GM21423 (cell line): ENCODE data around the gene SORCS1.

Experiments
- ATAC-seq: cut with Tn5 transposase; IDR thresholded peaks from one replicate; pipeline ENCODE4 v1.9.1; 2021; ENCODE audit warnings: mild to moderate bottlenecking, moderate library complexity; ENCODE audit not compliant: unreplicated experiment

SORCS1 gene

DNA sequence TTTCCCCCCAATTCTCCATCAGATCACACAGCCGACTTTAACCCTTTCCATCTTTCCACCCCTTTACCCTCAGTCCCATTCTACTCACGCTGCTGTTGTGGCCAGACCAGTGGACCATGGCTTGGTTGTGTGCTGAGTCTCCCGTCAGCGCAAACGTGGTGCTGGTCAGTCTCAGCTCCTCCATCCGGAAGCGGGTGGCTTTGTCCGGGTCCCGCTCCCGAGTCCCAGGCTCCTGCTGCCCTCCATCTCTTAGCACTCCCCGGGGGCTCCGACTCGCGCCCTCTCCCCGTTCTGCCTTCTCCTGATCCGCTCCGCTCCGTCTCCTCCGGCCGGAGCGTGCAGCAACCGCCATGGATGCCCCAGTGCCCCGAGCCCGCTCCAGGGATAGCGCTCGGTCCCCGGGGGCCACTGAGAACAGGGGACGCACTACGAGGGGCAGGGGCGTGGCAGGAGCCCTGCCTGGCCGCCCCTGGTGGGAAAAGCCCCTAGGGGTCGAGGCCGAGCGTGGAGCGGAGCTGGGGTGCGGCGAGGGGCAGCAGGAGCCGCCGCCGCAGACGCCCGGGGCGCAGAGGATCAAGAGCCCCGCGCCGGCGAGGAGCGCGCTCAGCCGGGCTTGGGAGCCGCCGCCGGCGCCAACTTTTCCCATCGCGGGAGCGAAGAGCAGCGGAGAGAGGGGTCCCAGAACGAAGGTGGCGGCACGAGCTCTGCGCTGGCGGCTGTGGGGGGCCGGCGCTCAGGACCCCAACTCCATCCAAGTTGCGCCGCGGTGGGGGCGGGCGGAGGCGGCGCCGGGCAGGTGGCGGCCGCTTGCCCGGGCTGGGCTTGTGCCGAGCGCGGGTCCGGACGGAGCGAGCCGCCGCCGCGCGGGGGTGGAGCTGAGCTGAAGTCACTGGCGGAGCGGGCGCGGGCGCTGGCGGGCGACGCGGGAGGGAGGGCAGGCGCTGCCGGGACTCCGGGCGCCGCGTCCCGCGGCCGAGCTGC, at the start of gene SORCS1:
Gene SORCS1 (minus strand): TSS at position 826 of the 981 bp plus-strand sequence.
- ATAC-seq: no peak

GRCh38 chr10:107214261-107214660, 49.8 kb upstream of the SORCS1 start:
- no peak for ATAC-seq

- no peak for ATAC-seq
Observed at GRCh38 chr10:107213861-107214260, 49.4 kb upstream of the SORCS1 start.

GRCh38 chr10:107206833-107207232, 42.3 kb upstream of the SORCS1 start:
- no peak for ATAC-seq

DNA sequence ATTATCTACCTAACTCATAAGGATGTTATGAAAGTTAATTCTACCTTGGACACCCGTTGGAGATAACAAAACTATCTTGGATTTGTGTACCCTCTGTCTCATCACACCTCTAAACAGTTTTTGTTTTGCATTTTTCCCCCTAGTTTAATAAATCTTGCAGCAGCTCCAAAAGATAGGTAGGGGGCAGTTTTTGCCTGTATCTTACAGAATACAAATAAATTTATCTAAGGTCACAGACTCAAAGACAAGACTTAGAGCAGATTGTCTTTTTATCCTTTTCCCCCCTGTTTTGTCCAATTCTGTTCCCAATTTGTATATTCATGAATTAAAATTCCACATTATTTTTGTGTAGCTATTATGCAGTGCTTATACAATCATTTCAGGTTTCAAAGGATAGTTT, 5.0 kb upstream of the SORCS1 start:
- no peak for ATAC-seq

- ATAC-seq: no peak
Observed at GRCh38 chr10:107168738-107169137, 4.2 kb upstream of the SORCS1 start.

DNA sequence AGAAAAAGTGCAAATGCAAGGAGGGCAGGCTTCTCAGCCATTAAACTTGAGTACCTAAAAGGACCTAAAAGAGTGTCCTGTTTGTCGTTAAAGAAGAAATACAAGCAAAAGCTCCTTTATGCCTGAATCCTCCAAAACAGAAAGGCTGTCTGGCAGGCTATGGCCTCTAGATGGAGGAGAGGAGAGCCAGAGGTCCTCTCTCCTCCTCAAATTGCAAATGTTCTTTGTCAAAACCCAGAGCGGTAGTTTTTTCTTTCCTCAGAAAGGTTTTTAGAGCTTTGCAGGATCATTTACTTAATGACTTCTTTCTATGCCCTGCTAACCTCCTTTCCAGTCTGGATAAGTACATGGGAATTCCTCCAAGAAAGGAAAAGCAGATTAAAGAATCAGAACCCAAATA, 1.9 kb upstream of the SORCS1 start:
- no peak for ATAC-seq

DNA sequence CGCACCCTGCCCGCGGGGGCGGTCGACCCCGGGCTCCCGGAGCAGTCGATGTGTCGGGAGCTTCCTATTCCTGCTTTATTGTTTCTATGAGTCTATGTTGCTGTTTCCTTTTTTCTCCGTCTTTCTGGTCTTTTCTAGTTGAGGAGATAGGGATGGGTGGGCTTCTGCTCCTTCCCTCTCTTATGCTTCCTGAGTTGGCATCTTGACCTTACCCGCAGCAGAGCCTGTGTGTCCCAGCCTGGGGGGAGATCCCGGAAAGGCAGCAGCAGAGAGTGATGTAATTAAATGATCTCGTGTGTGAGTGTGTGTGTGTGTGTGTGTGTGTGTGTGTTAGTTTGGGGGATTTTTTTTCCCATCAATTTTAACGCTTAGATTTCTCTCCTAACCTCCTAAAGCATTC, 486 bp upstream of the SORCS1 start:
- no peak for ATAC-seq

GRCh38 chr10:107163076-107163855, 1.2 kb downstream of the SORCS1 start:
- no peak for ATAC-seq

DNA sequence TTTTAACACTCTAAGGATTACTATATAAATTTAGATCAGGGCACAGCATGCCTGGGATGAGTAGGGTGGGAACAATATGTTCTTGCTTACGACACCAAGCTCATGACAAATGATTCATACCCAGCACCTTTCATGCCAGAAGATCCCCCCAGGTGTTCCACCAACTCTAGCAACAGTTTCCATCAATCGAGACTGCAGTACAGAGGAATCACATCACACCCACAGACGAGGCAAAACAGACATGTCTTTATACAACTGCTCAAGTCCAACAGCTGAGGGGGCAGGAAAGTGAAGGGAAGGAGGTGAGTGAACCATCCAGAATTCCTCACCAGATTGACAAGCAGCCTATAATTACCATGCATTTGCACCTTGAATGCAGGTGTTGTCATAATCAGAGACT, 3.6 kb downstream of the SORCS1 start:
- no peak for ATAC-seq

DNA sequence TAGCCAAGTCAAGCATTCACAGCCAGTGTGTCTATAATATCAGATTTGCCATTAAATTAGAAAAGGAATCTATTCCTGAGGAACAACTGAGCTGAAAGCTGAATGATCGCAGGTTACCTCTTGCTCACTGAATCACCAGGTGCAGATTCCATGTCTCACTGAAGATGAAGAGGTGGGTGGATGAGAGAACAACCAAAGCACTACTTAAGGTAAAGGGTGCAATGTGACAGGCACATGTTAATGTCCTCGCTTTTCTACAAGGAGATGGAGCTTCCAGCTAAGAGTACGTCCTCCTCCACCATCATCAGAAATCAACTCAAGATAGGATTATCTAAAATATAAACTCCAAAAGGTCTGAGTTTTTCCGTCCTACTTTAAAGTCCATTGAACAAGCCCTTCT, 4.6 kb downstream of the SORCS1 start:
- no peak for ATAC-seq

- ATAC-seq: no peak
Observed at GRCh38 chr10:107157071-107157470, 7.4 kb downstream of the SORCS1 start.

- no peak for ATAC-seq
Observed at GRCh38 chr10:107152087-107152486, 12.4 kb downstream of the SORCS1 start.

GRCh38 chr10:107148906-107149305, 15.6 kb downstream of the SORCS1 start:
- no peak for ATAC-seq

DNA sequence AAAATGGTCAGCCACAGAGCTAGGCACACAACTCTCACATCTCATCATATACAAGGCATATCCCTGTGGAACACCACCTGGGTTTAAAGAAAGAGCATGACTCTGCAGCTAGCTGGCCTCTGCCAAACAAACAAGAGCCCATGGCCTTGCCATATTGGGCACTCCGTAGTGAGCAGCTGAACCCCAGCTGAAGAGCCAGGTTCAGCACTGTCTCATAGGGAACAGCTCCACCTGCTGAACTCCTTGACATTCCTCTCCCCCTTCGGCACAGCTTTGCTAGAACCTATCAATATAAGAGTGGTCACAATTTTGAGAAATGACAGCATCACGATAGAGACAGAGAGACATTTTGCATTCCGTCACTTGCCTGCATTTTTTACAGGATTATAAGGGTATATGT, 20.0 kb downstream of the SORCS1 start:
- ATAC-seq: no peak

DNA sequence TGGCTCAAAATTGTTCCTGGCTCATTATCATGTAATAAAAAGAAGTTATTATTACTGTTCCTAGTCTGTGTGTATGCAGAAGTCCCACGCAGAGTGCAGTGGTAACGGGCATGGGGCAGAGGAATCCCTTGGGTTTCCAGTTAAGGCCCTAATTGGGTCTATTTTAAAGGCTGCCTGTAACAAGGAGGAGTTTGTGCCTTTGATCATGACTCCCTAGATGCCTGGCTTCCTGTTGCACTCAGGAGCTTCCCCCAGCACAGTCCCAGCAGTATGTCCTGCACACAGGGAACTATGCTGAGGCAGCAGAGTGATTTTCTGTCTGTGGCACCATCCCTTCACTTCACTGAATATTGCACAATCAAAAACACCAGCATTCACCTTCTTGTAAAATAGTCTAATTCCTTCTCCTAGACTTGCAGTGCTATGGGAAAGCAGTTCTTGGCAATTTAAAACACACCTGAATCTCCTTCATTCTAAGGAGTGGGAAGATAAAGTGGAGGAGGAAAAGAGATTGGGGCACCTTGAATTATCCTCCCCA, 22.9 kb downstream of the SORCS1 start:
- no peak for ATAC-seq

DNA sequence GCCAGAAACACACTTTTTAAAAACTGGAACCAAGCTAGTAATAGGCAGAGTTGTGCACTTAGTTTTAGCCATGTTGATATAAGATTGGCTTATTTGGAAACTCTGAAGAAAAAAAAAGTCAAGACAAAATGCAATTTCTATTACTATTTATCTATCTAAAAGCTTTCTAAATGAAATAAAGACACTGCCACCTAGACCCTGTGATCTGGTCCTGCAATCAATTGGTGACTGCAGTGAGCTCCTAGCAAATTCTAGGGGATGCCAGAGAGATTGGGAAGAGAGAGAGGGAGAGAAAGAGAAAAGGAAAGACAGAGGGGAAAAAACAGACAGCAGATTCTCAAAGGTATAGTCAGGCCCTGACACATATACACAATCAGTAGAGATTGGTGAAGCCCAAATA, 25.3 kb downstream of the SORCS1 start:
- ATAC-seq: no peak

GRCh38 chr10:107133656-107134055, 30.9 kb downstream of the SORCS1 start:
- no peak for ATAC-seq

GRCh38 chr10:107129000-107129399, 35.5 kb downstream of the SORCS1 start:
- ATAC-seq: no peak

DNA sequence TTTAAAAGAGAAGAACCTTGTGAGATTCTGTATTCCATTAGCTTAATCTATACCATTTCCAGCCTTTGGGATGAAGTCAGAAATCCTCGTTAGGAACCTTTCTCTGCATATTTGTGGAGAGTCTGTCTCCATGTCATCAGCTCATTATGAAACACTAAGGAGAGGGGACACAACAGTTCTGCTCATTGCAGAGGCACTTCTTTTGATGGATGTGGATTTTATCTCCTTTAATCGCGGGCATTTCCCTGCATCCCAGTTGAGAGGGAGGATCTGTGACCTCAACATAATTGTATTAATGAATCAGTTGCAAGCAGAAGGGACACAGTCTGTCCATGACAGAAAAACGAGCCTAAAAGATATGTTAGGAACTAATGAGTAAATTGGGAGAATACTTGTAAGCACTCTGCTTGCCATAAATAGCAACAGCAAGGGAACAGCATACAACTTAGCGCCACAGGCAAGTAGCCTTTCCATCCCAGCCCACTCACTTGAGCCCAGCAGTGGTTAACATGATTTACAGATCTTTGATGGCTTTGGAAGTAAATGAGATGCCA, 37.9 kb downstream of the SORCS1 start:
- no peak for ATAC-seq

DNA sequence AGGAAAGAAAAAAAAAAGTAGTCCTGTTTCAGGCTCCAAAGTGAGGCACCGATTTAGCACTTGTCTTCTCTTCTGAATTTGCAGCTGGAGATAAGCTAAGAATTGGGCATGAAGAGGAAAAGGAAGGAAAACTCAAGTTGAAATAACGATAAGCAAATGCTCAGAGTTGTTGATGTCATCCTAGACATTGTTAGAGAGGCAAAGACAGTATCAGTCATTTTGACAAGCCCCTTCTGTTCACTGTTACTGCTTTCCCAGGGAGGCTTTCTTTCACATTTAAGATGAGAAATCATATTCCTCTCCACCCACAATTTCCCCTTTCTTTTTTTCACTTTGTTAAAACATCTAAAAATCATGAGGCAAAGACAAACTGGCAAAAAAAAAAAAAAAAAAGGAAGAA, 41.8 kb downstream of the SORCS1 start:
- no peak for ATAC-seq
